ENCODE results near the gene SCAMP5. TPM values are rescaled to one million over a fixed set of nuclear protein-coding genes. Genes with fewer than 3 reads are reported as not detected.
A peak's percentile ranks its signal among the peaks of the same experiment; 100 is the strongest.

The SCAMP5 gene, protein sequence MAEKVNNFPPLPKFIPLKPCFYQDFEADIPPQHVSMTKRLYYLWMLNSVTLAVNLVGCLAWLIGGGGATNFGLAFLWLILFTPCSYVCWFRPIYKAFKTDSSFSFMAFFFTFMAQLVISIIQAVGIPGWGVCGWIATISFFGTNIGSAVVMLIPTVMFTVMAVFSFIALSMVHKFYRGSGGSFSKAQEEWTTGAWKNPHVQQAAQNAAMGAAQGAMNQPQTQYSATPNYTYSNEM
- 10 to 100 TPM in 2 of 4 donors, 1 to 10 TPM in 2; 1.5 to 14.1 (median 8.8) TPM for total RNA-seq

GRCh38 chr15:74995182-74995778 is at the start of gene SCAMP5:
TSS of gene SCAMP5 (plus strand) at chr15:74995563. CDS start at chr15:75011840, 16,277 bp downstream.
- peak; percentile 84 to 88 for DNase-seq (ENCODE audit: low spot score in 2 of 2)
- Histone ChIP-seq H3K4me3 (peak within 1 kb of the TSS; percentile 39 to 86 (median 64)), H3K27me3 (no peaks in the 10 kb centered on the region), H3K36me3 (no peaks in the 10 kb centered on the region), H3K4me1 (peaks cover 0 to 28% (median 9%) of the 10 kb centered on the region in 4 donors), H3K9me3 (no peaks in the 10 kb centered on the region), H3K27ac (peak within 1 kb of the TSS in 1 of 4 donors; percentile 66)
- TF ChIP-seq CTCF (IDR thresholded peaks at IDR 0.05), result no peak
- TF ChIP-seq EP300 (IDR thresholded peaks at IDR 0.05), result peak in 1 of 2 donors; percentile 24
- WGBS, 2 donors, result 1 to 3% methylated on average over 24 to 28 of the region's 58 CpGs

GRCh38 chr15:74950078-74950908 is 45.1 kb upstream of the SCAMP5 start:
- Histone ChIP-seq H3K27ac (no peak overlapping the region), H3K4me3 (no peak overlapping the region), H3K4me1 (peaks cover 0 to 18% (median 5%) of the 10 kb centered on the region in 4 donors), H3K36me3 (no peaks in the 10 kb centered on the region), H3K9me3 (no peaks in the 10 kb centered on the region), H3K27me3 (no peaks in the 10 kb centered on the region)
- WGBS, 2 donors, result 27 to 50% methylated on average over 4 to 7 of the region's 7 CpGs
- TF ChIP-seq POLR2A (IDR thresholded peaks at IDR 0.05) (no peak), CTCF (IDR thresholded peaks at IDR 0.05) (peak; percentile 92 to 98 (median 95)), EP300 (IDR thresholded peaks at IDR 0.05) (no peak)
- DNase-seq (ENCODE audit: low spot score in 2 of 2), result peak; percentile 76 to 95

DNA sequence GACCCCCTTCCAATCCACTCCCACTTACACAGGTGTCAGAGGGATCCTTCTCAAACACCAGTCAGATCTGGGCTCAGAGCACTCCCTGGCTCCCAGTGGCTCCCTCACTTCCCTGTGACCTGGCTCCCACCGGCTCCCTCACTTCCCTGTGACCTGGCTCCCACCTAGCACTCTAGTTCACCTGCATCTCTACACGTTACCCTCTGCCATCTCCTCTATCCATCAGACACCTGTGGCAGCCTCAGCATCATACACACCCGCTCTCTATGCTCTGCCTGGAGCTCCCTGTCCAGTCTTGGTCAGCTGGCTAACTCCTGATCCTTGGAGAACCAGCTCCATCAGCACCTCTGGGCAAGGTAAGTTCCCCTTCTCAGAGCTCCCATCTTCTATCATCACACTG is 44.4 kb upstream of the SCAMP5 start:
- no peak overlapping the region for H3K4me3 ChIP-seq

GRCh38 chr15:74954515-74954914 is 40.8 kb upstream of the SCAMP5 start:
- Histone ChIP-seq H3K4me3 (no peak overlapping the region), H3K4me1 (peaks cover 0 to 56% (median 21%) of the 10 kb centered on the region in 4 donors), H3K27ac (peak overlapping the region in 2 of 4 donors; percentile 17 to 94), H3K9me3 (no peaks in the 10 kb centered on the region), H3K36me3 (no peaks in the 10 kb centered on the region), H3K27me3 (peaks cover 0 to 21% of the 10 kb centered on the region in 2 donors)
- DNase-seq (ENCODE audit: low spot score in 2 of 2), result no peak
- no peak for TF ChIP-seq CTCF (IDR thresholded peaks at IDR 0.05)
- no peak for TF ChIP-seq EP300 (IDR thresholded peaks at IDR 0.05)
- no peak for TF ChIP-seq POLR2A (IDR thresholded peaks at IDR 0.05)

More for the DNA sequence above, 44.4 kb upstream of the SCAMP5 start:
- Histone ChIP-seq H3K27me3 (no peaks in the 10 kb centered on the region), H3K27ac (no peak overlapping the region), H3K9me3 (no peaks in the 10 kb centered on the region), H3K36me3 (no peaks in the 10 kb centered on the region), H3K4me1 (peaks cover 0 to 26% (median 8%) of the 10 kb centered on the region in 4 donors)
- TF ChIP-seq EP300 (IDR thresholded peaks at IDR 0.05) (no peak), POLR2A (IDR thresholded peaks at IDR 0.05) (no peak), CTCF (IDR thresholded peaks at IDR 0.05) (no peak)
- WGBS, 2 donors, result 62 to 82% methylated on average over 3 of the region's 3 CpGs
- DNase-seq (ENCODE audit: low spot score in 2 of 2), result no peak

Measured in tibial nerve (tissue), 4 donors.